Thyroid gland (tissue), 4 donors: ENCODE results near the gene GCSAML.

ENCODE experiments used
- POLR2A ChIP-seq, 2 donors: fragments of 450-650 bp; IDR thresholded peaks; one replicate each; pipeline ENCODE4 v1.6.1; 2017; ENCODE audit warnings: antibody characterized with exemption in 2 of 2, mild to moderate bottlenecking in 2 of 2, moderate library complexity in 1 of 2
- TF ChIP-seq, protein P1 (sequence below), 6 experiments: fragments of 200-600 bp in 3 of 6; fragments of 450-650 bp in 3 of 6; sonication (generic) in 3 of 6; IDR thresholded peaks; one replicate each; pipeline ENCODE4 v1.5.1; 2016 to 2019; ENCODE audit warnings: antibody characterized with exemption in 6 of 6, mild to moderate bottlenecking in 2 of 6, inconsistent platforms in 1 of 6, moderate library complexity in 1 of 6

DNA sequence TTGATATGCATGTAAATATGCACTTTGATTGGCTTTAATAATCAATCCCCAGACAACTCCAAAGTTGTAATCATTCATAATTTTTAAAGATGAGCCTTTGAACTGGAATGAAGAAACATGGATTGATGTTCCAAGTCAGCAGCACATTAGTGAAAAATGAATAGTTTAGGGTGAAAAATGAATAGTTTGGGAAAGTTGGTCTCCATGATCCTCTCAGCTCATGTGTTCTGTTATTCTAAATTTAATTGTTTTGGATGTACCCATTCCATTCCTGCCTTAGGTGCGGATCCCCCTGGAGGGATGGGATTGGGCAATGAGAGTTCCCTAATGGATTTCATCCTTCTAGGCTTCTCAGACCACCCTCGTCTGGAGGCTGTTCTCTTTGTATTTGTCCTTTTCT lies 56.4 kb downstream of the GCSAML start, which contains the start of gene OR2G3:
- TF ChIP-seq, protein P1, sequence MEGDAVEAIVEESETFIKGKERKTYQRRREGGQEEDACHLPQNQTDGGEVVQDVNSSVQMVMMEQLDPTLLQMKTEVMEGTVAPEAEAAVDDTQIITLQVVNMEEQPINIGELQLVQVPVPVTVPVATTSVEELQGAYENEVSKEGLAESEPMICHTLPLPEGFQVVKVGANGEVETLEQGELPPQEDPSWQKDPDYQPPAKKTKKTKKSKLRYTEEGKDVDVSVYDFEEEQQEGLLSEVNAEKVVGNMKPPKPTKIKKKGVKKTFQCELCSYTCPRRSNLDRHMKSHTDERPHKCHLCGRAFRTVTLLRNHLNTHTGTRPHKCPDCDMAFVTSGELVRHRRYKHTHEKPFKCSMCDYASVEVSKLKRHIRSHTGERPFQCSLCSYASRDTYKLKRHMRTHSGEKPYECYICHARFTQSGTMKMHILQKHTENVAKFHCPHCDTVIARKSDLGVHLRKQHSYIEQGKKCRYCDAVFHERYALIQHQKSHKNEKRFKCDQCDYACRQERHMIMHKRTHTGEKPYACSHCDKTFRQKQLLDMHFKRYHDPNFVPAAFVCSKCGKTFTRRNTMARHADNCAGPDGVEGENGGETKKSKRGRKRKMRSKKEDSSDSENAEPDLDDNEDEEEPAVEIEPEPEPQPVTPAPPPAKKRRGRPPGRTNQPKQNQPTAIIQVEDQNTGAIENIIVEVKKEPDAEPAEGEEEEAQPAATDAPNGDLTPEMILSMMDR (IDR thresholded peaks at IDR 0.05): no peak
- no peak for TF ChIP-seq POLR2A (IDR thresholded peaks at IDR 0.05)
